Neural cell (in vitro differentiated cells): ENCODE results near the gene ITPR2. TPM values are rescaled to one million over a fixed set of nuclear protein-coding genes. Genes with fewer than 3 reads are reported as not detected.

Experiments
- H2AFZ ChIP-seq: fragments of 200-600, 300-800 bp; sonication (generic), shearing (Covaris generic); 2 replicates; pipeline ENCODE4 v1.6.0; 2014; ENCODE audit warnings: low read depth, mild to moderate bottlenecking, antibody characterized with exemption, low read length, moderate library complexity
- H3F3A ChIP-seq: fragments of 200-600 bp; shearing (Covaris generic); 2 replicates; pipeline ENCODE4 v1.6.1; 2016; ENCODE audit warnings: mild to moderate bottlenecking, moderate library complexity, mixed read lengths, antibody characterized with exemption, low read length; ENCODE audit not compliant: insufficient read depth, poor library complexity, severe bottlenecking
- H3K27ac ChIP-seq: fragments of 200-600, 300-800 bp; sonication (generic), shearing (Covaris generic); 2 replicates; pipeline ENCODE4 v1.5.1; 2014; ENCODE audit warnings: mild to moderate bottlenecking, low read length, moderate library complexity
- H3K27me3 ChIP-seq: fragments of 300-800, 200-600 bp; sonication (generic), shearing (Covaris generic); 2 replicates; pipeline ENCODE4 v1.6.0; 2014; ENCODE audit warnings: mild to moderate bottlenecking, low read depth, low read length, moderate library complexity; ENCODE audit not compliant: insufficient read depth
- H3K36me3 ChIP-seq: fragments of 300-800, 200-600 bp; sonication (generic), shearing (Covaris generic); 2 replicates; pipeline ENCODE4 v1.5.1; 2014; ENCODE audit warnings: mild to moderate bottlenecking, antibody characterized with exemption, low read length, moderate library complexity; ENCODE audit not compliant: insufficient read depth
- H3K4me2 ChIP-seq: fragments of 300-800, 200-600 bp; sonication (generic), shearing (Covaris generic); 2 replicates; pipeline ENCODE4 v1.6.0; 2014; ENCODE audit warnings: mild to moderate bottlenecking, low read length
- H3K4me3 ChIP-seq: fragments of 300-800, 200-600 bp; sonication (generic), shearing (Covaris generic); 2 replicates; pipeline ENCODE4 v1.5.1; 2014; ENCODE audit warnings: mild to moderate bottlenecking, low read length, moderate library complexity
- H3K79me2 ChIP-seq: fragments of 200-600 bp; shearing (Covaris generic); replicated peaks from 2 replicates; pipeline ENCODE4 v1.6.0; 2014; ENCODE audit warnings: mild to moderate bottlenecking, low read length, moderate library complexity; ENCODE audit not compliant: insufficient read depth
- H3K9ac ChIP-seq: fragments of 300-800, 200-600 bp; sonication (generic), shearing (Covaris generic); 2 replicates; pipeline ENCODE4 v1.6.1; 2016; ENCODE audit warnings: mild to moderate bottlenecking, low read length, mixed read lengths
- H3K9me2 ChIP-seq: fragments of 200-600 bp; shearing (Covaris generic); 2 replicates; pipeline ENCODE4 v1.6.1; 2016; ENCODE audit warnings: mild to moderate bottlenecking, low read length, mixed read lengths; ENCODE audit not compliant: insufficient read depth
- H3K9me3 ChIP-seq: fragments of 200-600, 300-800 bp; sonication (generic), shearing (Covaris generic); 2 replicates; pipeline ENCODE4 v1.6.1; 2016; ENCODE audit warnings: mild to moderate bottlenecking, mixed run types, low read length, moderate library complexity, mixed read lengths
- H4K20me1 ChIP-seq: fragments of 200-600 bp; shearing (Covaris generic); 2 replicates; pipeline ENCODE4 v1.6.1; 2016; ENCODE audit warnings: mild to moderate bottlenecking, mixed run types; ENCODE audit not compliant: insufficient read depth
- EP300 ChIP-seq: fragments of 450-650 bp; conservative IDR thresholded peaks from 2 replicates; pipeline ENCODE4 v1.6.1; 2014; ENCODE audit warnings: antibody characterized with exemption, mild to moderate bottlenecking, moderate library complexity; ENCODE audit not compliant: poor library complexity, severe bottlenecking
- EZH2 ChIP-seq: fragments of 200-600, 300-800 bp; shearing (Covaris generic), sonication (generic); IDR thresholded peaks from 2 replicates; pipeline ENCODE4 v1.6.1; 2014; ENCODE audit warnings: antibody characterized with exemption, low read length, borderline replicate concordance, mild to moderate bottlenecking; ENCODE audit not compliant: insufficient read depth, poor library complexity, severe bottlenecking
- MXI1 ChIP-seq: fragments of 450-650 bp; conservative IDR thresholded peaks from 2 replicates; pipeline ENCODE4 v1.6.1; 2014; ENCODE audit warnings: antibody characterized with exemption, mild to moderate bottlenecking; ENCODE audit not compliant: poor library complexity, severe bottlenecking
- POLR2AphosphoS5 ChIP-seq: IDR thresholded peaks from 2 replicates; pipeline ENCODE4 v1.6.1; 2012
- RAD21 ChIP-seq: fragments of 450-650 bp; conservative IDR thresholded peaks from 2 replicates; pipeline ENCODE4 v1.6.1; 2014; ENCODE audit warnings: antibody characterized with exemption, mild to moderate bottlenecking, moderate library complexity
- REST ChIP-seq: IDR thresholded peaks from 2 replicates; pipeline ENCODE4 v1.6.1; 2012; ENCODE audit warnings: borderline replicate concordance
- SMC3 ChIP-seq: fragments of 450-650 bp; conservative IDR thresholded peaks from 2 replicates; pipeline ENCODE4 v1.6.1; 2014; ENCODE audit warnings: antibody characterized with exemption, mild to moderate bottlenecking, moderate library complexity; ENCODE audit not compliant: poor library complexity
- TAF1 ChIP-seq: IDR thresholded peaks from 2 replicates; pipeline ENCODE4 v1.6.1; 2012; ENCODE audit warnings: low read depth
- polyA plus RNA-seq: library from polyadenylated mRNA; depleted of rRNA; stranded (reverse); fragments of >200 nt; gene quantifications from 2 replicates; pipeline ENCODE4 v1.2.3, GENCODE V29; 2014
- TF ChIP-seq, protein P1 (sequence below): fragments of 450-650 bp; IDR thresholded peaks from 2 replicates; pipeline ENCODE4 v1.5.1; 2014; ENCODE audit warnings: antibody characterized with exemption, mild to moderate bottlenecking, moderate library complexity; ENCODE audit not compliant: poor library complexity, severe bottlenecking

Gene ITPR2
- polyA plus RNA-seq, 1 donor from 2014 or later = 2.0 TPM

DNA sequence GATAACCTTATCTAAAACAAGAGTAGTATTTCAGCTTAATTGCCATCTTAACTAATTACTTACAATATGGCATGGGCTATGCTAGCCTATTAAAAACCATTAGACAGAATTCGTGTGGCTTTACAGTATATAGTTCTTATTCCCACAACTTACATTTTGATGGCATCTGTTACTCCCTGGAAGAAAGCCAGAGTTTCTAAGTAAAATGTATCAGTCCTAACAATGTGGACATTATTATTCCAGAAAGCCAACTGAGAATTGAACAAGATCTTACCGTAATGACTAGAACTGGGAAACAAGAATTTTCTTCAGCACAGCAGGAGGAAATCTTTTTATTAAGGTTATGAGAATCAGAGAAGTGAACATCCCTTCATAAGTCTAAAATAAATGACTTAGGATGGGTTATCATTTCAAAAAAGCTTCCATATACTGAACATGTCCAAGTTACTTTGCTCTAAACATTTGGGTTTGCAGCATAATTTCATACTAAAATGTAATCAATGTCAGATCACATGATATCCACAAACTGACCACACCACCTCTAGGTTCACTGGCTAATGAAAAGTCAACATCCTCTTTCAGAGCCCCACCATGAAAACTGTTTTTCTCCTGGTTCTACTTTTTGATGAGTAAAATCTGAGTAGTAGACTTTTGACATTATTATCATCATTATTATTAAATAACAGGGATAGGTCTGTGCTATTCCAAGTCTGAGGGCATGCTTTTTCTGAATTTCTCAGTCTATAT is 457.9 kb downstream of the ITPR2 start:
- TF ChIP-seq, protein P1, sequence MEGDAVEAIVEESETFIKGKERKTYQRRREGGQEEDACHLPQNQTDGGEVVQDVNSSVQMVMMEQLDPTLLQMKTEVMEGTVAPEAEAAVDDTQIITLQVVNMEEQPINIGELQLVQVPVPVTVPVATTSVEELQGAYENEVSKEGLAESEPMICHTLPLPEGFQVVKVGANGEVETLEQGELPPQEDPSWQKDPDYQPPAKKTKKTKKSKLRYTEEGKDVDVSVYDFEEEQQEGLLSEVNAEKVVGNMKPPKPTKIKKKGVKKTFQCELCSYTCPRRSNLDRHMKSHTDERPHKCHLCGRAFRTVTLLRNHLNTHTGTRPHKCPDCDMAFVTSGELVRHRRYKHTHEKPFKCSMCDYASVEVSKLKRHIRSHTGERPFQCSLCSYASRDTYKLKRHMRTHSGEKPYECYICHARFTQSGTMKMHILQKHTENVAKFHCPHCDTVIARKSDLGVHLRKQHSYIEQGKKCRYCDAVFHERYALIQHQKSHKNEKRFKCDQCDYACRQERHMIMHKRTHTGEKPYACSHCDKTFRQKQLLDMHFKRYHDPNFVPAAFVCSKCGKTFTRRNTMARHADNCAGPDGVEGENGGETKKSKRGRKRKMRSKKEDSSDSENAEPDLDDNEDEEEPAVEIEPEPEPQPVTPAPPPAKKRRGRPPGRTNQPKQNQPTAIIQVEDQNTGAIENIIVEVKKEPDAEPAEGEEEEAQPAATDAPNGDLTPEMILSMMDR = no peak
- TF ChIP-seq POLR2AphosphoS5 = no peak
- TF ChIP-seq EP300 = no peak
- no peak for TF ChIP-seq MXI1
- TF ChIP-seq EZH2 = no peak
- no peak for TF ChIP-seq RAD21
- no peak for TF ChIP-seq REST
- TF ChIP-seq TAF1 = no peak
- Histone ChIP-seq H3K4me3 (no peak overlapping the region), H3K36me3 (no peaks in the 10 kb centered on the region), H3K9me3 (no peaks in the 10 kb centered on the region), H3K9ac (no peak overlapping the region), H3K79me2 (no peaks in the 10 kb centered on the region), H3K27ac (no peak overlapping the region), H3K27me3 (no peaks in the 10 kb centered on the region), H3F3A (no peaks in the 10 kb centered on the region), H3K4me2 (no peak overlapping the region), H3K9me2 (no peaks in the 10 kb centered on the region), H4K20me1 (no peaks in the 10 kb centered on the region), H2AFZ (no peak overlapping the region)

DNA sequence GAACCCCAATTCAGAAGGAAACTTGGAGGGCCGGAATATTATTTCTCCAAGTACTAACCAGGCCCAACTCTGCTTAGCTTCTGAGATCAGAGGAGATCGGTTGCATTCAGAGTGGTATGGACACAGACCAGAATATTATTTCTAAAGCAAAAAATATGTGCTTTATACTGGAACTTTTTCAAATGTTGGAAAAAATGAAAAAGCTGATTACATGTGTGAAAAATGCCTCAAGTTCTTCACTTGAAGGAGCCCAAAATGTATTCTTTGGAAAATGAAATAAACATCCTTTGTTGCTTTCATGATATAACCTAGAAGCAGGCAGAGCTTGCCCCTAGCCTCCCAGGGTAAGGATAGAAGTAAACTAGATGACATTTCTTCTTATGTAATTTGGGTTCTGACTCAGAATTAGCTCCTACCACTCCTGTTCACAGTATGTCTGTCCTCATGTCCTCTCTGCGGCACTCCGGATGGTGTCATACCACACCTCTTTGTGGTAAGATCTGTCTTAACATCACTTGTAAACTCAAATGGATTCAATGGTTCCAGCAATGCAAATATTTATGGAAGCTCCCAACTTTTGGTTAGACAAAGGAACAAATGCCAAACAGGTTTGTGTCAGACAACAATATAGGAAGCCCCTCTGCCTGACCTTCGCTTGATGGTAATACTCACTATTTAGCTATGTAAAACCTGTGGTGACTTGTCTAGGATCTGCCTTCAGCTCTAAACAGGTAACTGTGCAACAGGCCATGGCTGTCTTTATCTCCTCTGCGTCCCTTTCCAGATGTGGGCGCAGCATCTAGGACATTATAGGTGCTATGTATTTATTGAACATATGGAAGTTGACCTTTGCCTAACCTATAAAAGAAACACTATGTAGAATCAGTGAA is 459.1 kb downstream of the ITPR2 start:
- Histone ChIP-seq H3K79me2 (no peaks in the 10 kb centered on the region), H3K9me2 (no peaks in the 10 kb centered on the region), H2AFZ (no peak overlapping the region), H3K27me3 (no peaks in the 10 kb centered on the region), H3K9me3 (no peaks in the 10 kb centered on the region), H3F3A (no peaks in the 10 kb centered on the region), H3K4me3 (no peak overlapping the region), H3K9ac (no peak overlapping the region), H3K4me2 (no peak overlapping the region), H3K36me3 (no peaks in the 10 kb centered on the region), H3K27ac (no peak overlapping the region), H4K20me1 (no peaks in the 10 kb centered on the region)
- no peak for TF ChIP-seq TAF1
- TF ChIP-seq SMC3 = no peak
- TF ChIP-seq, protein P1 = no peak
- no peak for TF ChIP-seq RAD21
- TF ChIP-seq EP300 = no peak
- no peak for TF ChIP-seq POLR2AphosphoS5
- TF ChIP-seq MXI1 = no peak
- no peak for TF ChIP-seq EZH2
- no peak for TF ChIP-seq REST
